ENCODE results near the gene CNP. TPM values are rescaled to one million over a fixed set of nuclear protein-coding genes. Genes with fewer than 3 reads are reported as not detected.
"Not testable (repeated sequence)": the region's sequence is repeated elsewhere in the genome, so short reads cannot be mapped to it uniquely, and the experiment has no call there.

CNP gene
- total RNA-seq, 4 donors from 2014 or later: 10.2 to 74.7 (median 40.2) TPM

DNA sequence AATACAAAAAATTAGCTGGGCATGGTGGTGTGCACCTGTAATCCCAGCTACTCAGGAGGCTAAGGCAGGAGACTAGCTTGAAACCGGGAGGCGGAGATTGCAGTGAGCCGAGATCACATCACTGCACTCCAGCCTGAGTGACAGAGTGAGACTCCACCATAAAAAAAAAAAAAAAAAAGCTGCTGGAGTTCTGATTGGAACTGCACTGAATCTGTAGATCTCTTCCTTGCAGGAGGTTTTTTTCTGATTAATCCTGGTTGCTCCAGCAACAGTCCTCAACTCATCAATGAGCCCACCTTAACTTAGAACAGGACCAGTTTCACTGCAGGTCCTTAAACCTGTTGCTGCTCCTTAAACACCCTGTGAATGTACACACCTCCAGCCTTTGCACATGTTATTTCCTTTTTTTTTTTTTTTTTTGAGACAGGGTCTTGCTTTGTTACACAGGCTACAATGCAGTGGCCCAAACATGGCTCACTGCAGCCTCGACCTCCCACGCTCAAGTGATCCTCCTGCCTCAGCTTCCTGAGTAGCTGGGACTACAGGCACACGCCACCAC, 37.8 kb upstream of the CNP start:
- Histone ChIP-seq H3K9me3 (no peaks in the 10 kb centered on the region), H3K27me3 (no peaks in the 10 kb centered on the region), H3K4me3 (no peak overlapping the region), H3K4me1 (no peaks in the 10 kb centered on the region), H3K36me3 (no peaks in the 10 kb centered on the region), H3K27ac (peak overlapping the region in 1 of 2 donors; percentile 82)
- TF ChIP-seq, protein P1, sequence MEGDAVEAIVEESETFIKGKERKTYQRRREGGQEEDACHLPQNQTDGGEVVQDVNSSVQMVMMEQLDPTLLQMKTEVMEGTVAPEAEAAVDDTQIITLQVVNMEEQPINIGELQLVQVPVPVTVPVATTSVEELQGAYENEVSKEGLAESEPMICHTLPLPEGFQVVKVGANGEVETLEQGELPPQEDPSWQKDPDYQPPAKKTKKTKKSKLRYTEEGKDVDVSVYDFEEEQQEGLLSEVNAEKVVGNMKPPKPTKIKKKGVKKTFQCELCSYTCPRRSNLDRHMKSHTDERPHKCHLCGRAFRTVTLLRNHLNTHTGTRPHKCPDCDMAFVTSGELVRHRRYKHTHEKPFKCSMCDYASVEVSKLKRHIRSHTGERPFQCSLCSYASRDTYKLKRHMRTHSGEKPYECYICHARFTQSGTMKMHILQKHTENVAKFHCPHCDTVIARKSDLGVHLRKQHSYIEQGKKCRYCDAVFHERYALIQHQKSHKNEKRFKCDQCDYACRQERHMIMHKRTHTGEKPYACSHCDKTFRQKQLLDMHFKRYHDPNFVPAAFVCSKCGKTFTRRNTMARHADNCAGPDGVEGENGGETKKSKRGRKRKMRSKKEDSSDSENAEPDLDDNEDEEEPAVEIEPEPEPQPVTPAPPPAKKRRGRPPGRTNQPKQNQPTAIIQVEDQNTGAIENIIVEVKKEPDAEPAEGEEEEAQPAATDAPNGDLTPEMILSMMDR (IDR thresholded peaks at IDR 0.05): no peak
- no peak for TF ChIP-seq POLR2A (IDR thresholded peaks at IDR 0.05)
- no peak for DNase-seq
- intact Hi-C loops (cut with DNase I; ENCODE audit: low total_unique reads): no loop called here

DNA sequence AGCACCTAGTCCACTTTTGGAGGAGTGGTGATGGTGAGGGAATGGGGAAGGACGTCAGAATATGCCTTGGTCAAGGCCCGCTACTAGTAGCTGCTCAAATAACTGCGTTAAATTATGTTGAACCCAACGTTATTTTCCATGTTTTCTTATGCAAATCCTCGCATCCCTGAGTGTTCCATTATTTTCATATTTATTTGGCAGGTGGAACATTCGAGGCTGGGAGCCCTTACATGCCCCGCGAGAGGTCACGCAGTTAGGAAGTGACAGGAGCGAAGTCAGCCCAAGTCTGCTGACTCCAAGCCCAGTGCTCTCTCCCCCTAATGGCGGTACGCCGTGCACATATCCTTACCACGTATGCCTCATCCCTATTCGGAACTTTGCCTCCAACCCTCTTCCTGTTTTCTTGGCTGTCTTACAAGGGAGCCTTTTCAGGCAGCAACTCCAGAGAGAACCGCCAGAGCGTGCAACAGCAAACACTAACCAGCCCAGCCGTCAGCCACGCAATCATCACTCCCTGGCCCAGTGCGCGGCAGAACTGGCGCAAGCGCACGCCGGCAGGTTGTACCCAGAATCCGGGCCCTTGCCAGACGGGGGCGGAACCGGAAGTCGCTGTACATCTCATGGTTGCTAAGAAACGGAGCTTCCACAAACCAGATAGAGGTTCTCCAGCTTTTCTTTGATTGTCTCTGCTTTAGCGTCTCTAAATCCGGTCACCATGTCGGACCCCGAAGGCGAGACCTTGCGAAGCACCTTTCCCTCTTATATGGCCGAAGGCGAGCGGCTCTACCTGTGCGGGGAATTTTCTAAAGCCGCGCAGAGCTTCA, 36.4 kb upstream of the CNP start, which contains the start of gene ODAD4:
ODAD4 (plus strand) TSS at position 609 of the 824 bp plus-strand sequence; CDS start at position 716, 107 bp downstream.
- no peaks in the 10 kb centered on the region for H3K27me3 ChIP-seq
- TF ChIP-seq POLR2A (IDR thresholded peaks at IDR 0.05): peak; percentile 62 to 67
- TF ChIP-seq, protein P1 (IDR thresholded peaks at IDR 0.05): peak; percentile 30 to 85 (median 57)
- H3K4me3 ChIP-seq: peak within 1 kb of the TSS; percentile 41
- intact Hi-C loops (cut with DNase I; ENCODE audit: low total_unique reads): no loop called here
- H3K27ac ChIP-seq: peak within 1 kb of the TSS; percentile 80 to 82
- H3K9me3 ChIP-seq: no peaks in the 10 kb centered on the region
- H3K4me1 ChIP-seq: no peaks in the 10 kb centered on the region
- DNase-seq: peak; percentile 98
- H3K36me3 ChIP-seq: no peaks in the 10 kb centered on the region

DNA sequence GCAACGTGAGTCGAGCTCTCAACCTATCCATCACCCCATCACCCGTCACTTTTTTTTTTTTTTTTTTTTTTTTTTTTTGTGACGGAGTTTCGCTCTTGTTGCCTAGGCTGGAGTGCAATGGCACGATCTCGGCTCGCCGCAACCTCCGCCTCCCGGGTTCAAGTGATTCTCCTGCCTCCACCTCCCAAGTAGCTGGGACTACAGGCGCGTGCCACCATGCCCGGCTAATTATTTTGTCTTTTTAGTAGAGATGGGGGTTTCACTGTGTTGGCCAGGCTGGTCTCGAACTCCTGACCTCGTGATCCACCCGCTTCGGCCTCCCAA, 35.8 kb upstream of the CNP start:
- DNase-seq; H3K36me3 ChIP-seq; H3K9me3 ChIP-seq; intact Hi-C loops (cut with DNase I; ENCODE audit: low total_unique reads); H3K4me1 ChIP-seq; H3K27me3 ChIP-seq: not testable (repeated sequence)
- Histone ChIP-seq H3K27ac (peak overlapping the region; percentile 80 to 82), H3K4me3 (peak overlapping the region; percentile 41)

DNA sequence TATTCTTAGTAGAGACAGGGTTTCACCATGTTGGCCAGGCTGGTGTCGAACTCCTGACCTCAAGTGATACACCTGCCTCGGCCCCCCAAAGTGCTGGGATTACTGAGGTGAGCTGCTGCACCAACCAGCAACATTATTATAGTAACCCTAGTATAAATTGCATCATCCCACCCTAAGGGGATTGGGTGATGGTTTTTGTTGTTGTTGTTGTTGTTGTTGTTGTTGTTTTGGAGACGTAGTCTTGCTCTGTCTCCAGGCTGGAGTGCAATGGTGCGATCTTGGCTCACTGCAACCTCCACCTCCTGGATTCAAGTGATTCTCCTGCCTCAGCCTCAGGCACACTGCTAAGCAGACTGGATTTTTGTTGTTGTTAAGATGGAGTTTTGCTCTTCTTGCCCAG, 34.9 kb upstream of the CNP start:
- H3K36me3 ChIP-seq; H3K9me3 ChIP-seq; H3K27me3 ChIP-seq; DNase-seq; intact Hi-C loops (cut with DNase I; ENCODE audit: low total_unique reads); H3K4me3 ChIP-seq; H3K4me1 ChIP-seq; H3K27ac ChIP-seq: not testable (repeated sequence)

DNA sequence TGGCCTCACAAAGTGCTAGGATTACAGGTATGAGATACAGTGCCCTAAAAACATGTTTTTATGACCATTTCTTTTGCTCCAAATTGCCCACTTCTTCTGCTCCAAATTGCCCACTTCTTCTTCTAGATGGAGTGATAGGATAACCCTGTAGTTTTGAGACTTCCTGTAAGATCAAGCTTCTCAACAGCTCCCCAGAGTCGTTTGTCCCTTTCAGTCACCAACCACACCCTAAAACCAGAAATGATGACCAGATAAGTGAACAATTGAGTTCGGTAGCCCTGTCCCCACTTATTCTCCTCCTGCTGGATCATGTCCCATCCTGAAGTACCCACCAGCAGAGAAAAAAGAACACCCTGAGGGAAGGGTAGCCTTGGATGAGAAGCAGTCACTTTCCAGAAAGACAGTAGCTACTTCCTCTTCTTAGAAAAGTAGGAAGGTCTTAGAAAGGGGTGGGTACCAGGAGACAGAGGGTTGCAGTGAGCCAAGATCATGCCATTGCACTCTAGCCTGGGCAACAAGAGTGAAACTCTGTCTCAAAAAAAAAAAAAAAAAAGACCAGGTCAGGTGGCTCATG, 33.7 kb upstream of the CNP start:
- H3K9me3 ChIP-seq: no peaks in the 10 kb centered on the region
- H3K27me3 ChIP-seq: no peaks in the 10 kb centered on the region
- no peak overlapping the region for H3K27ac ChIP-seq
- no peaks in the 10 kb centered on the region for H3K36me3 ChIP-seq
- DNase-seq: no peak
- TF ChIP-seq POLR2A (IDR thresholded peaks at IDR 0.05): no peak
- TF ChIP-seq, protein P1 (IDR thresholded peaks at IDR 0.05): no peak
- H3K4me1 ChIP-seq: no peaks in the 10 kb centered on the region
- intact Hi-C loops (cut with DNase I; ENCODE audit: low total_unique reads): no loop called here
- H3K4me3 ChIP-seq: no peak overlapping the region

DNA sequence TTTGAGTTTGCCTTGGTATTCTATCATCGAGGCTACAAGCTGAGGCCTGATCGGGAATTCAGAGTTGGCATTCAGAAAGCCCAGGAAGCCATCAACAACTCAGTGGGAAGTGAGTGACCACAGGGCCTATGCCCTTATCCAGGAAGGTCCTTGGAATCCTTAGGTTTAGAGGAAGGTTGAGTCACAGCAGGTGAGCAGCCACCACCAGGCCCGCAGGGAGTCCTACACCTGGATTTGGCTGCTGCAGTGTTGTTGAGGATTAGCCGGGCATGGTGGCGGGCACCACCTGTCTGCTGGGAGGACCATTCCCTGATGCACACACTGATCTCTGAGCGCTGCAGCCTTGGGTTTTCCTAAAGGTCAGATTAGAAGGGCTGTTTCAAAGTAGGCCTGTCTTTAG, 31.0 kb upstream of the CNP start:
- Histone ChIP-seq H3K27ac (no peak overlapping the region), H3K4me1 (no peaks in the 10 kb centered on the region), H3K36me3 (no peaks in the 10 kb centered on the region), H3K4me3 (no peak overlapping the region), H3K27me3 (no peaks in the 10 kb centered on the region), H3K9me3 (no peaks in the 10 kb centered on the region)
- intact Hi-C loops (cut with DNase I; ENCODE audit: low total_unique reads): no loop called here
- TF ChIP-seq POLR2A (IDR thresholded peaks at IDR 0.05): no peak
- TF ChIP-seq, protein P1 (IDR thresholded peaks at IDR 0.05): no peak
- DNase-seq: no peak
